Glutamatergic neuron (in vitro differentiated cells): Measurements from ENCODE around the gene DHCR24. TPM values are rescaled to one million over a fixed set of nuclear protein-coding genes. Genes with fewer than 3 reads are reported as not detected.

Experiments used
- DNase-seq: peaks from one replicate; pipeline ENCODE4 v3.0.0; 2022
- H3K27ac Mint-ChIP-seq: one replicate; pipeline ENCODE4 v1.8.0; 2020; ENCODE audit warnings: mild to moderate bottlenecking, mixed read lengths, inconsistent platforms; ENCODE audit not compliant: unreplicated experiment
- H3K27me3 Mint-ChIP-seq: one replicate; pipeline ENCODE4 v1.8.0; 2020; ENCODE audit warnings: mild to moderate bottlenecking, moderate library complexity, mixed read lengths, inconsistent platforms; ENCODE audit not compliant: unreplicated experiment
- H3K36me3 Mint-ChIP-seq: one replicate; pipeline ENCODE4 v1.8.0; 2020; ENCODE audit warnings: mild to moderate bottlenecking, mixed read lengths, inconsistent platforms; ENCODE audit not compliant: unreplicated experiment
- H3K4me1 Mint-ChIP-seq: one replicate; pipeline ENCODE4 v1.8.0; 2020; ENCODE audit warnings: mild to moderate bottlenecking, low read depth, mixed read lengths, inconsistent platforms; ENCODE audit not compliant: unreplicated experiment
- H3K4me3 Mint-ChIP-seq: one replicate; pipeline ENCODE4 v1.8.0; 2020; ENCODE audit warnings: mild to moderate bottlenecking, mixed read lengths, inconsistent platforms; ENCODE audit not compliant: unreplicated experiment
- H3K9me3 Mint-ChIP-seq: one replicate; pipeline ENCODE4 v1.8.0; 2020; ENCODE audit warnings: mild to moderate bottlenecking, moderate library complexity, mixed read lengths, inconsistent platforms; ENCODE audit not compliant: unreplicated experiment
- CTCF ChIP-seq: fragments of 200-600 bp; sonication (generic); IDR thresholded peaks from one replicate; pipeline ENCODE4 v1.5.0; 2021; ENCODE audit not compliant: partially characterized antibody, unreplicated experiment
- total RNA-seq: library from RNA; stranded (reverse); fragmentation: NEBNext Ultra II Directional; extraction: Animal tissue kit (Norgen Biotek cat#: 25700); gene quantifications from one replicate; pipeline ENCODE4 v1.2.1, GENCODE V29; 2021; ENCODE audit not compliant: unreplicated experiment

Gene DHCR24
- total RNA-seq, 1 donor from 2014 or later = 284 TPM

DNA sequence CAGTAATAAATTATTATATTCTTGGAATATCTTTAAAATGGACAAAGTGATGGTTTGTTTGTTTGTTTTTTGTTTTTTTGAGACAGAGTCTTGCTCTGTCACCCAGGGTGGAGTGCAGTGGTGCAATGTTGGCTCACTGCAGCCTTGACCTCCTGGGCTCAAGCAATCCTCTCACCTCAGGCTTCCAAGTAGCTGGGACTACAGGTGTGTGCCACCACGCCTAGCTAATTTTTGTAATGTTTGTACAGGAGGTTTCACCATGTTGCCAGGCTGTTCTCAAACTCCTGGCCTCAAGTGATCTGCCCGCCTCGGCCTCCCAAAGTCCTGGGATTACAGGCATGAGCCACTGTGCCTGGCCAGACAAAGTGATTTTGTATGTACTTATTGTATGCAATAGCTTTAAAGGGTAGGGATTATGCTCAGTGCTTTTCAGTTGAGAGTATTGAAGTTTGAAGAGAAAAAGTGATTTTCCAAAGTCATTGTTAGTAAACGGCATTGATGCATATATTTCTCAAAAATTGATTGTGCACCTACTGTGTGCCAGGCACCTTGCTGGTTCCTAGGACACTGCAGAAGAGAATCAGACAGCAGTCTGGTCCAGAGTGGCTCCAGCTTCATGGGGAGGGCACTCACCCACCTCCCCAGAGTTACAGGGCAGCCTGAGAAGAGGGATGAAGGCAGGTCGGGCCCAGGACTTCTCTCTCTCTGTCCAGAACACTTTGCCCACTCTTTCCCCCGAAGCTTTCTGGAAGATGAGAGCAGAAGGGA, 51.7 kb downstream of the DHCR24 start:
- peaks cover 2% of the 10 kb centered on the region for H3K27me3 Mint-ChIP-seq
- peaks cover 1% of the 10 kb centered on the region for H3K9me3 Mint-ChIP-seq
- DNase-seq = no peak
- no peaks in the 10 kb centered on the region for H3K4me1 Mint-ChIP-seq
- no peak overlapping the region for H3K27ac Mint-ChIP-seq
- no peak for TF ChIP-seq CTCF
- peaks cover 11% of the 10 kb centered on the region for H3K36me3 Mint-ChIP-seq
- no peak overlapping the region for H3K4me3 Mint-ChIP-seq

GRCh38 chr1:54834007-54834541, 52.9 kb downstream of the DHCR24 start:
- H3K27ac Mint-ChIP-seq = no peak overlapping the region
- no peak overlapping the region for H3K4me3 Mint-ChIP-seq
- no peaks in the 10 kb centered on the region for H3K4me1 Mint-ChIP-seq
- peaks cover 2% of the 10 kb centered on the region for H3K27me3 Mint-ChIP-seq
- no peak for DNase-seq
- peaks cover 11% of the 10 kb centered on the region for H3K36me3 Mint-ChIP-seq
- TF ChIP-seq CTCF = no peak
- H3K9me3 Mint-ChIP-seq = peaks cover 1% of the 10 kb centered on the region

GRCh38 chr1:54833121-54833520, 53.9 kb downstream of the DHCR24 start:
- peaks cover 2% of the 10 kb centered on the region for H3K27me3 Mint-ChIP-seq
- H3K4me3 Mint-ChIP-seq = no peak overlapping the region
- peaks cover 1% of the 10 kb centered on the region for H3K9me3 Mint-ChIP-seq
- H3K4me1 Mint-ChIP-seq = no peaks in the 10 kb centered on the region
- no peak for DNase-seq
- no peak for TF ChIP-seq CTCF
- no peak overlapping the region for H3K27ac Mint-ChIP-seq
- H3K36me3 Mint-ChIP-seq = peaks cover 12% of the 10 kb centered on the region

- no peaks in the 10 kb centered on the region for H3K4me1 Mint-ChIP-seq
- H3K36me3 Mint-ChIP-seq = peaks cover 21% of the 10 kb centered on the region
- no peak overlapping the region for H3K4me3 Mint-ChIP-seq
- peaks cover 7% of the 10 kb centered on the region for H3K9me3 Mint-ChIP-seq
- no peak for DNase-seq
- no peak for TF ChIP-seq CTCF
- H3K27me3 Mint-ChIP-seq = no peaks in the 10 kb centered on the region
- H3K27ac Mint-ChIP-seq = no peak overlapping the region
Measured at GRCh38 chr1:54826226-54826816, 60.7 kb downstream of the DHCR24 start.

DNA sequence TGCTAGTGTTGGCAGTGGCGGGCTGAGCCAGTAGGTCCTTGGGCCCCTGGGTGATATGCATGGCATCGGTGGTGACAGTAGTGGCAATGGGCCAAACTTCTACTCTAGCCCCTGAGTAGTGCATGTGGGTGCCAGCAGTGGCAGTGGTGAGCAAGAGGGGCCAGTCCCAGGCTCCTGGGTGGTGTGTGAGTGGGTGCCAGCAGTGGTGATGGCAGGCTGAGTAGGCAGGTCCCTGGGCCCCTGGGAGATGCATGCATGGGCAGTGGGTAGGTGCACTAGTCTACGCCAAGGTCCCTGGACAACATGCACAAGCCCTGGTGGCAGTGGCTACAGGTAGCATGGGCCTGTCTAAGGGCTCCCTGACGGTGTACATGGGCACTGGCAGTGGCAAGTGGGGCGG, 61.3 kb downstream of the DHCR24 start:
- H3K4me1 Mint-ChIP-seq = no peaks in the 10 kb centered on the region
- DNase-seq = no peak
- H3K27ac Mint-ChIP-seq = no peak overlapping the region
- no peak for TF ChIP-seq CTCF
- H3K36me3 Mint-ChIP-seq = peaks cover 18% of the 10 kb centered on the region
- no peaks in the 10 kb centered on the region for H3K27me3 Mint-ChIP-seq
- no peak overlapping the region for H3K4me3 Mint-ChIP-seq
- H3K9me3 Mint-ChIP-seq = peaks cover 7% of the 10 kb centered on the region
